ENCODE measurements around the gene CD36. TPM values are rescaled to one million over a fixed set of nuclear protein-coding genes. Genes with fewer than 3 reads are reported as not detected.

CD36 gene
- total RNA-seq, 1 experiment from 2014 or later, result 0.39 TPM

- H3K4me1 ChIP-seq (ENCODE audit: insufficient read depth, low read length, poor library complexity, severe bottlenecking), result peaks cover 36% of the 10 kb centered on the region
- TF ChIP-seq EZH2 (IDR thresholded peaks at IDR 0.05; ENCODE audit: borderline replicate concordance, low read depth, low read length, poor library complexity, severe bottlenecking), result no peak
- no peak for TF ChIP-seq CTCF (conservative IDR thresholded peaks at IDR 0.05; ENCODE audit: low read depth, low read length)
- no peak overlapping the region for H3K4me3 ChIP-seq (ENCODE audit: low read depth, low read length, poor library complexity, severe bottlenecking)
- CTCF ChIA-PET, result no interaction called here
- no peak overlapping the region for H3K27ac ChIP-seq (ENCODE audit: low read depth, low read length, poor library complexity, severe bottlenecking)
- no peaks in the 10 kb centered on the region for H3K36me3 ChIP-seq (ENCODE audit: insufficient read depth, low read length, poor library complexity, severe bottlenecking)
- H3K27me3 ChIP-seq (replicated peaks; ENCODE audit: insufficient read depth, low read depth, low read length, poor library complexity), result no peaks in the 10 kb centered on the region
- DNase-seq (ENCODE audit: low spot score), result no peak
- no peaks in the 10 kb centered on the region for H3K9me3 ChIP-seq (ENCODE audit: low read depth, low read length, poor library complexity, severe bottlenecking)
- no TSS peak for BruUV-seq (replicated peaks)
- POLR2A ChIA-PET (ENCODE audit: low non-redundant PET), result no interaction called here
- intact Hi-C loops (cut with micrococcal nuclease; ENCODE audit: unreplicated experiment), result no loop called here
These were observed 569 bp downstream of the CD36 start for GRCh38 chr7:80639011-80639410.

- CTCF ChIA-PET, result no interaction called here
- no peaks in the 10 kb centered on the region for H3K36me3 ChIP-seq (ENCODE audit: insufficient read depth, low read length, poor library complexity, severe bottlenecking)
- POLR2A ChIA-PET (ENCODE audit: low non-redundant PET), result no interaction called here
- no peak for TF ChIP-seq EZH2 (IDR thresholded peaks at IDR 0.05; ENCODE audit: borderline replicate concordance, low read depth, low read length, poor library complexity, severe bottlenecking)
- TF ChIP-seq CTCF (conservative IDR thresholded peaks at IDR 0.05; ENCODE audit: low read depth, low read length), result no peak
- H3K9me3 ChIP-seq (ENCODE audit: low read depth, low read length, poor library complexity, severe bottlenecking), result no peaks in the 10 kb centered on the region
- BruUV-seq (replicated peaks), result no TSS peak
- no peaks in the 10 kb centered on the region for H3K27me3 ChIP-seq (replicated peaks; ENCODE audit: insufficient read depth, low read depth, low read length, poor library complexity)
- no peak overlapping the region for H3K27ac ChIP-seq (ENCODE audit: low read depth, low read length, poor library complexity, severe bottlenecking)
- peaks cover 34% of the 10 kb centered on the region for H3K4me1 ChIP-seq (ENCODE audit: insufficient read depth, low read length, poor library complexity, severe bottlenecking)
- DNase-seq (ENCODE audit: low spot score), result peak; percentile 57
- intact Hi-C loops (cut with micrococcal nuclease; ENCODE audit: unreplicated experiment), result loop anchor here (5.0 kb wide), 1 partner anchor 169 kb away; no protein-coding TSS in a partner anchor
- no peak overlapping the region for H3K4me3 ChIP-seq (ENCODE audit: low read depth, low read length, poor library complexity, severe bottlenecking)
These were observed 2.4 kb downstream of the CD36 start for GRCh38 chr7:80640846-80641245.

- H3K4me1 ChIP-seq (ENCODE audit: insufficient read depth, low read length, poor library complexity, severe bottlenecking), result peaks cover 34% of the 10 kb centered on the region
- H3K27ac ChIP-seq (ENCODE audit: low read depth, low read length, poor library complexity, severe bottlenecking), result no peak overlapping the region
- ChIA-PET POLR2A (ENCODE audit: low non-redundant PET) (interaction anchor here (0.6 kb wide), 1 partner anchor 554 kb away, joined by 3 read pairs; no protein-coding TSS in a partner anchor), CTCF (no interaction called here)
- intact Hi-C loops (cut with micrococcal nuclease; ENCODE audit: unreplicated experiment), result loop anchor here (5.0 kb wide), 1 partner anchor 169 kb away; no protein-coding TSS in a partner anchor
- H3K9me3 ChIP-seq (ENCODE audit: low read depth, low read length, poor library complexity, severe bottlenecking), result no peaks in the 10 kb centered on the region
- no peaks in the 10 kb centered on the region for H3K36me3 ChIP-seq (ENCODE audit: insufficient read depth, low read length, poor library complexity, severe bottlenecking)
- peak; percentile 37 for DNase-seq (ENCODE audit: low spot score)
- TF ChIP-seq CTCF (conservative IDR thresholded peaks at IDR 0.05; ENCODE audit: low read depth, low read length), result no peak
- TF ChIP-seq EZH2 (IDR thresholded peaks at IDR 0.05; ENCODE audit: borderline replicate concordance, low read depth, low read length, poor library complexity, severe bottlenecking), result no peak
- H3K27me3 ChIP-seq (replicated peaks; ENCODE audit: insufficient read depth, low read depth, low read length, poor library complexity), result no peaks in the 10 kb centered on the region
- no TSS peak for BruUV-seq (replicated peaks)
- H3K4me3 ChIP-seq (ENCODE audit: low read depth, low read length, poor library complexity, severe bottlenecking), result no peak overlapping the region
These were observed 3.1 kb downstream of the CD36 start for GRCh38 chr7:80641548-80641947.
